H9 (cell line): ENCODE data around the gene TADA2B. TPM values are rescaled to one million over a fixed set of nuclear protein-coding genes. Genes with fewer than 3 reads are reported as not detected.

ENCODE experiments used
- DNase-seq: peaks from one replicate; pipeline ENCODE4 v3.0.0-alpha.2; 2017
- H2AFZ ChIP-seq: one replicate; pipeline ENCODE4 v1.6.1; 2013; ENCODE audit warnings: mild to moderate bottlenecking, low read length, control low read depth, moderate library complexity
- H2AK5ac ChIP-seq: 2 replicates; pipeline ENCODE4 v1.6.1; 2013; ENCODE audit warnings: low read length, control low read depth, mixed read lengths; ENCODE audit not compliant: insufficient read length
- H2BK120ac ChIP-seq: one replicate; pipeline ENCODE4 v1.6.1; 2013; ENCODE audit warnings: low read depth, mild to moderate bottlenecking, low read length, control low read depth, inconsistent platforms; ENCODE audit not compliant: poor library complexity, severe bottlenecking
- H2BK12ac ChIP-seq: 2 replicates; pipeline ENCODE4 v1.6.1; 2013; ENCODE audit warnings: low read length, control low read depth, mixed read lengths, low read depth; ENCODE audit not compliant: insufficient read length
- H2BK15ac ChIP-seq: 2 replicates; pipeline ENCODE4 v1.6.1; 2013; ENCODE audit warnings: low read depth, low read length, control low read depth
- H2BK20ac ChIP-seq: one replicate; pipeline ENCODE4 v1.6.1; 2013; ENCODE audit warnings: low read depth, mild to moderate bottlenecking, low read length, control low read depth, inconsistent platforms; ENCODE audit not compliant: poor library complexity, severe bottlenecking
- H2BK5ac ChIP-seq: 2 replicates; pipeline ENCODE4 v1.6.1; 2013; ENCODE audit warnings: low read length, control low read depth, mixed read lengths; ENCODE audit not compliant: insufficient read length
- H3K14ac ChIP-seq: 2 replicates; pipeline ENCODE4 v1.6.1; 2013; ENCODE audit warnings: low read length, control low read depth; ENCODE audit not compliant: insufficient read depth
- H3K18ac ChIP-seq: 2 replicates; pipeline ENCODE4 v1.6.1; 2013; ENCODE audit warnings: low read depth, mild to moderate bottlenecking, mixed read lengths, low read length, control low read depth; ENCODE audit not compliant: insufficient read length
- H3K23ac ChIP-seq: 2 replicates; pipeline ENCODE4 v1.6.1; 2013; ENCODE audit warnings: low read length, control low read depth, mixed read lengths, low read depth; ENCODE audit not compliant: insufficient read length
- H3K23me2 ChIP-seq: 2 replicates; pipeline ENCODE4 v1.6.1; 2013; ENCODE audit warnings: low read depth, mild to moderate bottlenecking, mixed read lengths, low read length, control low read depth; ENCODE audit not compliant: insufficient read length, poor library complexity, severe bottlenecking
- H3K27ac ChIP-seq: 2 replicates; pipeline ENCODE4 v1.5.1; 2013; ENCODE audit warnings: low read length, control low read depth, mixed read lengths, low read depth; ENCODE audit not compliant: insufficient read length
- H3K27me3 ChIP-seq: 2 replicates; pipeline ENCODE4 v1.6.1; 2013; ENCODE audit warnings: low read length, control low read depth, inconsistent platforms; ENCODE audit not compliant: insufficient read depth
- H3K4ac ChIP-seq: 2 replicates; pipeline ENCODE4 v1.6.1; 2013; ENCODE audit warnings: low read depth, mild to moderate bottlenecking, control low read depth, inconsistent platforms, low read length, moderate library complexity
- H3K4me1 ChIP-seq: 2 replicates; pipeline ENCODE4 v1.6.1; 2013; ENCODE audit warnings: low read length, control low read depth, inconsistent platforms; ENCODE audit not compliant: insufficient read depth
- H3K4me2 ChIP-seq: 2 replicates; pipeline ENCODE4 v1.6.1; 2013; ENCODE audit warnings: low read length, control low read depth, mixed read lengths; ENCODE audit not compliant: insufficient read length, insufficient read depth
- H3K56ac ChIP-seq: 2 replicates; pipeline ENCODE4 v1.6.1; 2013; ENCODE audit warnings: low read depth, mild to moderate bottlenecking, mixed read lengths, low read length, control low read depth; ENCODE audit not compliant: insufficient read length
- H3K79me1 ChIP-seq: 2 replicates; pipeline ENCODE4 v1.6.1; 2013; ENCODE audit warnings: low read depth, mild to moderate bottlenecking, moderate library complexity, low read length, control low read depth, inconsistent platforms; ENCODE audit not compliant: insufficient read depth, poor library complexity, severe bottlenecking
- H3K79me2 ChIP-seq: 2 replicates; pipeline ENCODE4 v1.6.1; 2013; ENCODE audit warnings: low read length, control low read depth, inconsistent platforms; ENCODE audit not compliant: insufficient read depth
- H3K9ac ChIP-seq: 2 replicates; pipeline ENCODE4 v1.6.1; 2013; ENCODE audit warnings: low read length, control low read depth, mixed read lengths; ENCODE audit not compliant: insufficient read length; ENCODE audit errors: extremely low read depth
- H3K9me3 ChIP-seq: one replicate; pipeline ENCODE4 v1.6.1; 2013; ENCODE audit warnings: low read depth, low read length, inconsistent platforms; ENCODE audit not compliant: control insufficient read depth
- H3T11ph ChIP-seq: one replicate; pipeline ENCODE4 v1.6.1; 2013; ENCODE audit warnings: mild to moderate bottlenecking, low read length, control low read depth, inconsistent platforms
- H4K20me1 ChIP-seq: one replicate; pipeline ENCODE4 v1.6.1; 2013; ENCODE audit not compliant: control insufficient read depth, insufficient read length, insufficient read depth
- H4K5ac ChIP-seq: 2 replicates; pipeline ENCODE4 v1.6.1; 2013; ENCODE audit warnings: low read depth, mild to moderate bottlenecking, mixed read lengths, low read length, control low read depth; ENCODE audit not compliant: insufficient read length
- H4K8ac ChIP-seq: replicated peaks from 2 replicates; pipeline ENCODE4 v1.6.1; 2013; ENCODE audit warnings: low read length, control low read depth, mixed read lengths, low read depth; ENCODE audit not compliant: insufficient read length
- H4K91ac ChIP-seq: 2 replicates; pipeline ENCODE4 v1.6.1; 2013; ENCODE audit warnings: low read depth, mild to moderate bottlenecking, moderate library complexity, mixed read lengths, low read length, control low read depth; ENCODE audit not compliant: insufficient read length
- H3K27ac Mint-ChIP-seq, 3 experiments: 2 replicates in 2 of 3; 3 replicates in 1 of 3; pipeline ENCODE4 v1.8.0; 2020 to 2021; ENCODE audit warnings: mixed read lengths in 3 of 3, mild to moderate bottlenecking in 1 of 3, moderate library complexity in 1 of 3
- H3K27me3 Mint-ChIP-seq: 2 replicates; pipeline ENCODE4 v1.8.0; 2021; ENCODE audit warnings: low read depth, mild to moderate bottlenecking, moderate library complexity, mixed read lengths
- H3K36me3 Mint-ChIP-seq, 3 experiments: 2 replicates in 2 of 3; 3 replicates in 1 of 3; pipeline ENCODE4 v1.8.0; 2020 to 2021; ENCODE audit warnings: low read depth in 3 of 3, mixed read lengths in 3 of 3; ENCODE audit not compliant: insufficient read depth in 1 of 3
- H3K4me1 Mint-ChIP-seq, 2 experiments: 2 replicates each; pipeline ENCODE4 v1.8.0; 2020; ENCODE audit warnings: mixed read lengths in 2 of 2
- H3K4me3 Mint-ChIP-seq, 2 experiments: 2 replicates in 1 of 2; 3 replicates in 1 of 2; pipeline ENCODE4 v1.8.0; 2020 to 2021; ENCODE audit warnings: mild to moderate bottlenecking in 2 of 2, mixed read lengths in 2 of 2, moderate library complexity in 1 of 2
- H3K9me3 Mint-ChIP-seq, 2 experiments: 2 replicates in 1 of 2; 3 replicates in 1 of 2; pipeline ENCODE4 v1.8.0; 2020; ENCODE audit warnings: mild to moderate bottlenecking in 2 of 2, mixed read lengths in 2 of 2, moderate library complexity in 1 of 2
- CTCF ChIP-seq: fragments of 200-600 bp; sonication (generic); conservative IDR thresholded peaks from 3 replicates; pipeline ENCODE4 v1.8.0; 2021; ENCODE audit warnings: antibody characterized with exemption, mild to moderate bottlenecking
- WGBS: extraction: QIAGEN DNeasy Blood & Tissue Kit; methylation state at CpG from one replicate; pipeline ENCODE4 v1.1.7; 2013; ENCODE audit warnings: missing lambda C conversion rate, low lambda C conversion rate, mixed read lengths; ENCODE audit not compliant: insufficient read length; ENCODE audit errors: extremely low coverage; 5-methylcytosine and 5-hydroxymethylcytosine counted together
- total RNA-seq: library from RNA; stranded (reverse); gene quantifications from 2 replicates; pipeline ENCODE4 v1.2.1, GENCODE V29; 2021

The TADA2B gene
- total RNA-seq, 1 experiment from 2014 or later: 14.0 TPM

DNA sequence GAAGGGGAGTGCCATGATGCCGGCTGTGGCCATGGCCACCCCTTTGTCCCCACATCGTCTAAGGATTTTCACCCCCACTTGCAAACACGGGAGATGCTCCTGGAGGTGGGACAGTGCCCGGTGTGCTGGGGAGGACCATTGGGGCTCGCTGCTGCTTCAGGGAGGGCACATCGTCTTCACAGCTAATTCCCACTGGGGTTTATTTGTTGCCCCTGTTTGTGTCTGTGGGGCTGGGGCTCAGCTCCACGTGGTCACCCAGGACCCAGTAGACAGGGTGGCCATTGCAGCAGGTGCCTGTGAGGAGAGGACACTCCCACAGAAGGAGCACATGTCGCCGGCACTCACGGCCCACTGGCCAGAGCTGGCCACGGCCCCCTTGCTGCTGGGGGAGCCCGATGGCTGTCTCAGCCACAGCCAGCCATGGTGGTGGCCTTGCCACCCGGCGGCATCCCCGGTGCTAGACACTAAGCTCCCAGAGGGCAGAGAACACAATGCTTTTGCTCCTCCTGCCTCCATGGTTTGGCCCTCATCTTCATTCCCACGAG, 52.5 kb downstream of the TADA2B start:
- Histone ChIP-seq H3K14ac (no peak overlapping the region), H4K8ac (no peak overlapping the region), H3K18ac (no peak overlapping the region), H3K4me2 (no peak overlapping the region), H4K91ac (no peak overlapping the region), H4K20me1 (no peaks in the 10 kb centered on the region), H2BK5ac (no peak overlapping the region), H3K27me3 (peaks cover 11% of the 10 kb centered on the region; the same call in 1 of the 2 replicates), H3K4ac (no peak overlapping the region), H3K4me1 (no peaks in the 10 kb centered on the region), H2BK15ac (no peak overlapping the region), H3K79me1 (no peaks in the 10 kb centered on the region), H2AFZ (no peak overlapping the region), H3K23me2 (no peaks in the 10 kb centered on the region), H2AK5ac (no peak overlapping the region), H4K5ac (no peak overlapping the region), H3K79me2 (no peaks in the 10 kb centered on the region), H2BK12ac (no peak overlapping the region), H2BK120ac (no peak overlapping the region), H3K27ac (no peak overlapping the region), H3K23ac (no peak overlapping the region), H3K9me3 (no peaks in the 10 kb centered on the region), H3T11ph (no peak overlapping the region), H3K56ac (no peak overlapping the region), H2BK20ac (no peak overlapping the region), H3K9ac (no peak overlapping the region)
- no peak overlapping the region for H3K27ac Mint-ChIP-seq
- no peak for DNase-seq
- H3K4me3 Mint-ChIP-seq: no peak overlapping the region
- no CpG with 5 or more reads among the region's 16 CpGs for WGBS
- H3K4me1 Mint-ChIP-seq: no peaks in the 10 kb centered on the region
- H3K9me3 Mint-ChIP-seq: no peaks in the 10 kb centered on the region
- no peaks in the 10 kb centered on the region for H3K36me3 Mint-ChIP-seq
- H3K27me3 Mint-ChIP-seq: peaks cover 98% of the 10 kb centered on the region
- TF ChIP-seq CTCF: no peak
